Measurements from ENCODE around the gene PRUNE2.

The PRUNE2 gene

GRCh38 chr9:76898786-76899185, 7.1 kb downstream of the PRUNE2 start:
- DNase-seq (ENCODE audit: low read depth, low spot score), result no peak

- no peak for DNase-seq (ENCODE audit: low read depth, low spot score)
Observed at GRCh38 chr9:76897804-76898525, 7.9 kb downstream of the PRUNE2 start.

GRCh38 chr9:76896035-76896434, 9.9 kb downstream of the PRUNE2 start:
- no peak for DNase-seq (ENCODE audit: low read depth, low spot score)

DNA sequence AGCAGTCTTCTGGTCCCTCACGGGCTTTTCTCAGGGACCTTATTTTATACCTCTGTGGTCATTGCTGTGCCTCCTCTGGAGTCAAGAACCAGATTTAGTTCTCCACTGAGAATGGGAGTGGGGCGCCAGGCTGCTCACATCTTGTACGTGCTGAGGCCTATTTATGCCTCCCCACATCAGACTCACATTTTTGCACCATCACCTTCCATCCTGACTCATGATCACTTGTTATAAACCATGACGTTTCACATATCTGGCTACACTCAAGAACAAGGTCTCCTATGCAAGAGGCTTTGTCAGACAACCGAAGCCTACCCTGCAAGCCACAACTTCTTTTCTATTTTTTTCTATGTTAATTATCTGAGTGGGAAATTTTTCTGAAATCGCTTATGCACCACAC, 10.7 kb downstream of the PRUNE2 start:
- DNase-seq (ENCODE audit: low read depth, low spot score), result no peak

DNA sequence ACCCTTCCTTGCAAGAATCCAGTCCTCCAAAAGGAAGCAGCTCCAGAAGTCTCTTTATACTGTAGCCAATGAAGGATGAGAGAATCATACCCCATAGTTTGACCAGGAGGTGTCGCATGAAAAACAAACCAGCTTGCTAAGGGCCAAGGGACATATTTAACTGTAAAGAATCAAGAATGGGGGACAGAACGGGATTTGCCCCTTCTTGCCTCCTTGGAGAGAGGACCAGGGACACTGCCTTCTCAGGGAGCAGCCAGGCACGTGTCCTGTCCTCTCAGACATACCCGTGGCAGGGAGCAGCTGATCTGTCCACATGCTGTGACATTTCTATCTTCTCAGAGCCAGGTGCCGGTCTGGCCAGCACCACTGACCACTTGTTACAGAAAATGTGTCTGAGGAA, 11.7 kb downstream of the PRUNE2 start:
- no peak for DNase-seq (ENCODE audit: low read depth, low spot score)

DNA sequence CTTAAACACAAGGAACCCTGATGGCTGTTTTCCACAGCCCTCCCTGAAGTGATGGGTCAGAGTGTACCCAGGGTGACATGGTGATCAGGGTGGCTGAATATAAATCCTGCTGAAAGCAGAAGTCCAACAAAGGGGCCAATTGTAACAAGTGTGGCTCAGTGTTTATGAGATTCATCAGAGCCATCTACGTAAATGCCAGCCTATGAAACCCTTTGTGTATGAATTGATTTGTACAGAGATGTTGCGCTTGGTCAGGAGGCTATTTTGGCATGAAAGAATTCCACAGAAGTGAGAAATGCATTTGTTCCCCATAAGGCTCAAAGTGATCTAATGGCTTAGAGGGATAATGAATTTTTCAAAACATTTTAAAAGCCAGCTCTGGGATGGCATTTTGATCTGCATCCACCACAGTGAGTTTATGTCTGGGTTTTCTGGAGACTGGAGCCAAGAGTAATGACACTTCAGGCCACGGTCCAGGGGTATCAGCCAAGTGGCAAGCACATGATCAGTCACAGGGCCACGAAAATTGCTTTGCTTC, 12.4 kb downstream of the PRUNE2 start:
- no peak for DNase-seq (ENCODE audit: low read depth, low spot score)

GRCh38 chr9:76891874-76892273, 14.0 kb downstream of the PRUNE2 start:
- DNase-seq (ENCODE audit: low read depth, low spot score), result no peak

GRCh38 chr9:76891279-76891678, 14.6 kb downstream of the PRUNE2 start:
- DNase-seq (ENCODE audit: low read depth, low spot score), result no peak

DNA sequence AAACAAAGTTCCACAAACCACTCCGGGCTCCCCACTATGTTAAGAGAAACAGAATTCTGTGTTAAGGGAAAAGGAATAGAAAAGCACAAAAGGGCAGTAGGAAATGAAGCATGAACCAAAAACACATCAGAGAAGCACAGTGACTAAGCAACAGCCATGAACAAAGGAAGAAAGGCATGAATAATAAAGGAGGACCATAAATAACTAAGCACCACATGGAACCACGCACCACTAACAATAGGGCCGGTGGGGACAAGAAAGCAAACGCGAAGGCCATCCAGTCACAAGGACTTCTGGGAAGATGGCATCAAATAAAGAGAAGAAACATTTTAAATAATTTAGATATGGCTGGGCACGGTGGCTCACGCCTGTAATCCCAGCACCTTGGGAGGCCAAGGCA, 18.0 kb downstream of the PRUNE2 start:
- DNase-seq (ENCODE audit: low read depth, low spot score), result no peak

DNA sequence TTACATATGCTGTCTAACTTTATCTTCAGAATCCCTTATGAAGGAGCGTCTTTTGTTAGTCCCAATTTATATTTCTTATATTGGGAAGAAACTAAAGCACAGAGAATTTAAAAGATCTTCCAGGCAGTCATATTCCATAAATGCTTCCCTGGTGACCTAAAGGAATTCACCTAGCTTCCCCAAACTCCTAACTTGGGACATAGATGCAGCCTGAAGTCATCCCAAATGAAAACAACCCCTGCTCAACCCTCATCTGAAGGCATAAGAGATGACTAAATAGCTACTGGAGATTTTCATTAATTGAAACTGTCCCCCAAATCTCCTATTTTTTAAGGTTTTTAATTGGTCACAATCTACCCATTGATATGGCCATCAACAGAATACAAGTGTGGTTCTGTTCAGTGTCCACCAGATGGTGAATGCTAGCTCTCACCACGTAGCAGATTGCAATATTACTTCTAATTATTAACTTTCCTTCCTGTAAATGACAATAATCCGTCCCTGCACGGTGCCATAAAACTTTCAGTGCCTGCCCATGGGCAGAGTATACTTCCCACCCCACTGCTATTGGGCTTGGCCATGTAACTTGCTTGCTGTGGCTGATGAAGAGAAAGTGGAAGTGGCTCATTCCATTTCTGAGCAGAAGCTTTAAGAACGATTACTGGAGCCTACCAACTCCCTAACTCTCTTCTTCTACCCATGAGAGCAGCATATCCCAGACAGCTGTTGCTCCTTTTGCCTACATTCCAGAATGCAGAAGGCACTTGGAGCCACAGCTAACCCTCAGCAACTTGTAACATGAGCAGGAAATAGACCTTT, 18.7 kb downstream of the PRUNE2 start:
- no peak for DNase-seq (ENCODE audit: low read depth, low spot score)

GRCh38 chr9:76886318-76886717, 19.6 kb downstream of the PRUNE2 start:
- DNase-seq (ENCODE audit: low read depth, low spot score), result no peak

DNA sequence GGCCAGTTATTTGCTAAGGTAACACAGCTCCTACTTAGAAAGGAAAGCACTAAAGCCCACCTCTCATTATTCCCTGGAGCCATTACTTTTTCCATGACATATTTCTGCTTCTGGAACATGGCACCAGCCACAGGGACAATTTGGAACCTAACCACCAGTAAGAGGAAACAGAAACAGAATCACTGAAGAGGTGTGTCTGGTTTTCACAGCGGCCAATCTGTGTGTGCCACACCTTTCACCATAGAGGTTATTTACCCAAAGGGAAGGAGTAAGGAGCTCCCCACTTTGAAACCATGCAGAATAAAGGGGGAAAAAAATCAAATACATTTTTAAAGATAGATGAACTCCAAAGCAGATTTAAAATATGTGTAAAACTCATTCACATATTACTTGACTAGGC, 21.1 kb downstream of the PRUNE2 start:
- no peak for DNase-seq (ENCODE audit: low read depth, low spot score)

DNA sequence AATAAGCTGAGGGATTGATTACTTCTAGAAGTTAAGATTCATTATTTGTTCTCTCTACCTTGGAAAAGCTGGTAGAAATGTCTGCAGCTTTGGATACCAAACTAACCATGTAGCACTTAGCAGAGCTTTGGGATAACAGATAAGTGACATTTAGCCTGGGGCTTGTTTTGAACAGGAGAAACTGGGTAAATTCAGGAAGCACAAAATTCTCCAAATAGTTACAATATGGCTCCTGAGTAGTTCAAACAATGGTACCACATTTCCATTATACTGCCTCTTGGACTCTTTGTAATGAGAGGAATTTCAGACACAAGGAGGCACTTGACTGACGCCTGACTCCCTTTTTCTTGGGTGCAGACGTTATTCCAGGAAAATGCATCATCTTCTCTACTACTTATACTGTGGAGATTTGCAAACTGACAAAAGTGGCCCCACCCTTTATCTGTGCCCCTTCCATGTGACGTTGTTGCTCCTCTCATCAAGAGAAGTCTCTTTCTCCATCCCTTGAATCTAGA, 22.5 kb downstream of the PRUNE2 start:
- DNase-seq (ENCODE audit: low read depth, low spot score), result no peak

GRCh38 chr9:76882686-76883085, 23.2 kb downstream of the PRUNE2 start:
- no peak for DNase-seq (ENCODE audit: low read depth, low spot score)

DNA sequence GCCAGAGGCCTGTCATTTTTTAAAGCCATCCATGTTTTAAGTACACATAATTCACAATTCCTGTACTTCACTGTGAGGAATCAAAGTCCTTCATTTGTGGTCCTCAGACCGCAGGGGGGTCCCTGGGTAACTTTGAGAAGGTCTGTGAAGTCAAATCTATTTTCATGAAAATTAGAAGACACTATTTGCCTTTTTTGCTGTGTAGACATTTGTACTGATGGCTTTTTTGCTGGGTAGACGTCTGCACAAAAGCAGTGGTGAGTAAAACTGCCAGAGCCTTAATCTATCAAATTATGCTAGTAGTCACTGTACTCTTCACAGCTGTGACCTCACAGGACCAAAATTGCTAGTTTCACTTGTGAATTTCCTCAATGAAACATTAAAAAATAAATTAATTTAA, 25.7 kb downstream of the PRUNE2 start:
- no peak for DNase-seq (ENCODE audit: low read depth, low spot score)

- DNase-seq (ENCODE audit: low read depth, low spot score), result no peak
Observed at GRCh38 chr9:76878933-76879332, 27.0 kb downstream of the PRUNE2 start.

DNA sequence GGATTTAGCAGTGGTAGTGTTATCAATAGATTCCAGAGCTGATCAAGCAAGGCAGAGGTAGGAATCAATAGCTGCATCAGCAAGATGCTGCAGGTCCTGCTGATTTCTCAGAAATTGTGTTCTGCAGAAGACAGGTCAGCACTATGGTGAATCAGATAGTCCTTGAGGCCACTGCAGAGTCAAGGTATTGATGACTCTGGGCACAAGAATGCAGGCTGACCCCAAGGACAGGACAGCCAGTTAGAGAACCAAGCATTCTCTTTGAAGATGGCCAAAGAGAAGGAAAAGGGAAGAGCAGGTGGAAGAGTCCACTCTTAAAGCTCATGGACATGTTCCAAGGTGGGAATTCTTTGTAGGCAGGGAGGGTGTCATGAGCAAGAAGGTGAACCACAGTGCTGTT, 28.0 kb downstream of the PRUNE2 start:
- DNase-seq (ENCODE audit: low read depth, low spot score), result no peak

GRCh38 chr9:76876098-76876497, 29.8 kb downstream of the PRUNE2 start:
- DNase-seq (ENCODE audit: low read depth, low spot score), result no peak

GRCh38 chr9:76873821-76874220, 32.1 kb downstream of the PRUNE2 start:
- DNase-seq (ENCODE audit: low read depth, low spot score), result no peak

DNA sequence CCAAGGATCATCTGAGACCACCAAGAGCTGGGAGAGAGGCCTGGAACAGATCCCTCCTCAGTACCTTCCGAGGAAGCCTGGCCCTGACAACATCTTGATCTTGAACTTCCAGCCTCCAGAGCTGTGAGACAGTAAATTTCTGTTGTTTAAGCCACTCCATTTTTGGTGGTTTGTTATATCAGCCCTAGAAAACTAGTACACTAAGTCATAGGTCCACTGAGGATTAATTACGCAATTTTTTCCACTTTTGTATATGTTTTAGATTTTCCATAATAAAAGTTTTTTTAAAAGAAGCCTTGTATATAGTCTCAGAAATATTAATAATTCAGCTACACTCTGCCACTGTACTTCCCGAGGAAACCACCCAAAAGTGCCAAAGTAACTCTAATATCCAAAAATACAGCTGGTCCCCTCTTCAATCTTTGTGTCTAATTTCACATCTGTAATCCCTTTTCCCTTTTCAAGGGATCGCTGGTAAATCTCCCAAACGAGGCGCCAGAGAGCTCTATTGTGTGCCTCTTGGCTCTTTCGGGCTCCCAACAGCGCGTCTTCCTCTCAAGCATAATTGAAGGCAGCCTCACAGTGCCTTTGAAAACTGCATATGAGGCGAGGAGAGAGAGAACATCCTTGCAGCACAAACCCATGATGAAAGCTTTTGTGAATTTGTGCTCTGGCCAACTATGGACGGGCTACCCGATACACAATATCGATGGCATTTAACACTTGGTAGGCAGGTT, 32.7 kb downstream of the PRUNE2 start:
- DNase-seq (ENCODE audit: low read depth, low spot score), result no peak

GRCh38 chr9:76868897-76869296, 37.0 kb downstream of the PRUNE2 start:
- no peak for DNase-seq (ENCODE audit: low read depth, low spot score)

- no peak for DNase-seq (ENCODE audit: low read depth, low spot score)
Observed at GRCh38 chr9:76866689-76867088, 39.2 kb downstream of the PRUNE2 start.

Measured in activated CD4-positive, CD25-positive, alpha-beta regulatory T cell treated with anti-CD3 and anti-CD28 coated beads, Interleukin-2, amount 50 U/mL, for 16 hours (primary cell).